H9 (cell line): Measurements from ENCODE around the gene CFAP97D2. TPM values are rescaled to one million over a fixed set of nuclear protein-coding genes. Genes with fewer than 3 reads are reported as not detected.

Experiments used
- DNase-seq: peaks from one replicate; pipeline ENCODE4 v3.0.0-alpha.2; 2017
- H2AFZ ChIP-seq: one replicate; pipeline ENCODE4 v1.6.1; 2013; ENCODE audit warnings: mild to moderate bottlenecking, low read length, control low read depth, moderate library complexity
- H2AK5ac ChIP-seq: 2 replicates; pipeline ENCODE4 v1.6.1; 2013; ENCODE audit warnings: low read length, control low read depth, mixed read lengths; ENCODE audit not compliant: insufficient read length
- H2BK120ac ChIP-seq: one replicate; pipeline ENCODE4 v1.6.1; 2013; ENCODE audit warnings: low read depth, mild to moderate bottlenecking, low read length, control low read depth, inconsistent platforms; ENCODE audit not compliant: poor library complexity, severe bottlenecking
- H2BK12ac ChIP-seq: 2 replicates; pipeline ENCODE4 v1.6.1; 2013; ENCODE audit warnings: low read length, control low read depth, mixed read lengths, low read depth; ENCODE audit not compliant: insufficient read length
- H2BK15ac ChIP-seq: 2 replicates; pipeline ENCODE4 v1.6.1; 2013; ENCODE audit warnings: low read depth, low read length, control low read depth
- H2BK20ac ChIP-seq: one replicate; pipeline ENCODE4 v1.6.1; 2013; ENCODE audit warnings: low read depth, mild to moderate bottlenecking, low read length, control low read depth, inconsistent platforms; ENCODE audit not compliant: poor library complexity, severe bottlenecking
- H2BK5ac ChIP-seq: 2 replicates; pipeline ENCODE4 v1.6.1; 2013; ENCODE audit warnings: low read length, control low read depth, mixed read lengths; ENCODE audit not compliant: insufficient read length
- H3K14ac ChIP-seq: 2 replicates; pipeline ENCODE4 v1.6.1; 2013; ENCODE audit warnings: low read length, control low read depth; ENCODE audit not compliant: insufficient read depth
- H3K18ac ChIP-seq: 2 replicates; pipeline ENCODE4 v1.6.1; 2013; ENCODE audit warnings: low read depth, mild to moderate bottlenecking, mixed read lengths, low read length, control low read depth; ENCODE audit not compliant: insufficient read length
- H3K23ac ChIP-seq: 2 replicates; pipeline ENCODE4 v1.6.1; 2013; ENCODE audit warnings: low read length, control low read depth, mixed read lengths, low read depth; ENCODE audit not compliant: insufficient read length
- H3K23me2 ChIP-seq: 2 replicates; pipeline ENCODE4 v1.6.1; 2013; ENCODE audit warnings: low read depth, mild to moderate bottlenecking, mixed read lengths, low read length, control low read depth; ENCODE audit not compliant: insufficient read length, poor library complexity, severe bottlenecking
- H3K27ac ChIP-seq: 2 replicates; pipeline ENCODE4 v1.5.1; 2013; ENCODE audit warnings: low read length, control low read depth, mixed read lengths, low read depth; ENCODE audit not compliant: insufficient read length
- H3K27me3 ChIP-seq: 2 replicates; pipeline ENCODE4 v1.6.1; 2013; ENCODE audit warnings: low read length, control low read depth, inconsistent platforms; ENCODE audit not compliant: insufficient read depth
- H3K4ac ChIP-seq: 2 replicates; pipeline ENCODE4 v1.6.1; 2013; ENCODE audit warnings: low read depth, mild to moderate bottlenecking, control low read depth, inconsistent platforms, low read length, moderate library complexity
- H3K4me1 ChIP-seq: 2 replicates; pipeline ENCODE4 v1.6.1; 2013; ENCODE audit warnings: low read length, control low read depth, inconsistent platforms; ENCODE audit not compliant: insufficient read depth
- H3K4me2 ChIP-seq: 2 replicates; pipeline ENCODE4 v1.6.1; 2013; ENCODE audit warnings: low read length, control low read depth, mixed read lengths; ENCODE audit not compliant: insufficient read length, insufficient read depth
- H3K56ac ChIP-seq: 2 replicates; pipeline ENCODE4 v1.6.1; 2013; ENCODE audit warnings: low read depth, mild to moderate bottlenecking, mixed read lengths, low read length, control low read depth; ENCODE audit not compliant: insufficient read length
- H3K79me1 ChIP-seq: 2 replicates; pipeline ENCODE4 v1.6.1; 2013; ENCODE audit warnings: low read depth, mild to moderate bottlenecking, moderate library complexity, low read length, control low read depth, inconsistent platforms; ENCODE audit not compliant: insufficient read depth, poor library complexity, severe bottlenecking
- H3K79me2 ChIP-seq: 2 replicates; pipeline ENCODE4 v1.6.1; 2013; ENCODE audit warnings: low read length, control low read depth, inconsistent platforms; ENCODE audit not compliant: insufficient read depth
- H3K9ac ChIP-seq: 2 replicates; pipeline ENCODE4 v1.6.1; 2013; ENCODE audit warnings: low read length, control low read depth, mixed read lengths; ENCODE audit not compliant: insufficient read length; ENCODE audit errors: extremely low read depth
- H3K9me3 ChIP-seq: one replicate; pipeline ENCODE4 v1.6.1; 2013; ENCODE audit warnings: low read depth, low read length, inconsistent platforms; ENCODE audit not compliant: control insufficient read depth
- H3T11ph ChIP-seq: one replicate; pipeline ENCODE4 v1.6.1; 2013; ENCODE audit warnings: mild to moderate bottlenecking, low read length, control low read depth, inconsistent platforms
- H4K20me1 ChIP-seq: one replicate; pipeline ENCODE4 v1.6.1; 2013; ENCODE audit not compliant: control insufficient read depth, insufficient read length, insufficient read depth
- H4K5ac ChIP-seq: 2 replicates; pipeline ENCODE4 v1.6.1; 2013; ENCODE audit warnings: low read depth, mild to moderate bottlenecking, mixed read lengths, low read length, control low read depth; ENCODE audit not compliant: insufficient read length
- H4K8ac ChIP-seq: replicated peaks from 2 replicates; pipeline ENCODE4 v1.6.1; 2013; ENCODE audit warnings: low read length, control low read depth, mixed read lengths, low read depth; ENCODE audit not compliant: insufficient read length
- H4K91ac ChIP-seq: 2 replicates; pipeline ENCODE4 v1.6.1; 2013; ENCODE audit warnings: low read depth, mild to moderate bottlenecking, moderate library complexity, mixed read lengths, low read length, control low read depth; ENCODE audit not compliant: insufficient read length
- H3K27ac Mint-ChIP-seq, 3 experiments: 2 replicates in 2 of 3; 3 replicates in 1 of 3; pipeline ENCODE4 v1.8.0; 2020 to 2021; ENCODE audit warnings: mixed read lengths in 3 of 3, mild to moderate bottlenecking in 1 of 3, moderate library complexity in 1 of 3
- H3K27me3 Mint-ChIP-seq: 2 replicates; pipeline ENCODE4 v1.8.0; 2021; ENCODE audit warnings: low read depth, mild to moderate bottlenecking, moderate library complexity, mixed read lengths
- H3K36me3 Mint-ChIP-seq, 3 experiments: 2 replicates in 2 of 3; 3 replicates in 1 of 3; pipeline ENCODE4 v1.8.0; 2020 to 2021; ENCODE audit warnings: low read depth in 3 of 3, mixed read lengths in 3 of 3; ENCODE audit not compliant: insufficient read depth in 1 of 3
- H3K4me1 Mint-ChIP-seq, 2 experiments: 2 replicates each; pipeline ENCODE4 v1.8.0; 2020; ENCODE audit warnings: mixed read lengths in 2 of 2
- H3K4me3 Mint-ChIP-seq, 2 experiments: 2 replicates in 1 of 2; 3 replicates in 1 of 2; pipeline ENCODE4 v1.8.0; 2020 to 2021; ENCODE audit warnings: mild to moderate bottlenecking in 2 of 2, mixed read lengths in 2 of 2, moderate library complexity in 1 of 2
- H3K9me3 Mint-ChIP-seq, 2 experiments: 2 replicates in 1 of 2; 3 replicates in 1 of 2; pipeline ENCODE4 v1.8.0; 2020; ENCODE audit warnings: mild to moderate bottlenecking in 2 of 2, mixed read lengths in 2 of 2, moderate library complexity in 1 of 2
- WGBS: extraction: QIAGEN DNeasy Blood & Tissue Kit; methylation state at CpG from one replicate; pipeline ENCODE4 v1.1.7; 2013; ENCODE audit warnings: missing lambda C conversion rate, low lambda C conversion rate, mixed read lengths; ENCODE audit not compliant: insufficient read length; ENCODE audit errors: extremely low coverage; 5-methylcytosine and 5-hydroxymethylcytosine counted together
- total RNA-seq: library from RNA; stranded (reverse); gene quantifications from 2 replicates; pipeline ENCODE4 v1.2.1, GENCODE V29; 2021
- TF ChIP-seq, protein P1 (sequence below): fragments of 200-600 bp; sonication (generic); conservative IDR thresholded peaks from 3 replicates; pipeline ENCODE4 v1.8.0; 2021; ENCODE audit warnings: antibody characterized with exemption, mild to moderate bottlenecking

CFAP97D2 gene
- total RNA-seq, 1 experiment from 2014 or later = not detected

DNA sequence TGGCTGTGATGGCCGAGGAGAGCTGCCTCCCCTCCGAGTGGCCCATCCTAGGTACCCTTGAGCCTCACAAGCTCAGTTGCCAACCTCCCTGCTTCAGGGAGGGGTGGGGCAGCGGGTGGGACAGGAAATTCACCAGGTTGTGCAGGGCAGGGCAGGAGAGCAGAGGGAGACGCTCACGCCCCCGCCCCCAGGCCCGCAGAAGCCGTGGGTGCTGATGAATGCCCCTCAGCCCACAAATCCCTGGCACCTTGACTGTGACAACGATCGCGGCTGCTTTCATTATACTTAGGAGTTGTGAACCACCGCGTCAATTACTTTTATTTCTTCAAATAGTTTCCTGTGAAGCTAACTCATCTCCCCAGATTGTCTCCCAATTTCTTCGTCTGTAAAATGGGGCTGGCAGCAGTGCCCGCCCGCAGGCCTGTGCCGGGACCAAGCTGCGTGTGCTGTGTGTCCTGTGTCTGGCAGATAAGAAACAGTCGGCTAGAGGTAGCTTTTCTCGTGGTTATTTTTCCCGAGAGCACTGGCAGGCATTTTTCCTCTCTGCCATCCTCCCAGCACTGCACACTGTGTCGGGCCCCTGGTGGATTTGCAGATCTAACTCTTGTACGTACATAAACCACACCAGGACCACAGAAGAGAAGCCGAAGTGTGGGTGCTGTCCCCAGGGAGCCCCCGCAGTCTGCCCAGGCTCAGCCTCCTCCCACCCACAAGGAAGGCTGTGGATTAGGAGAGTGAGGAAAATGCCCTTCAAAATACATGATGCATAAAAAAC lies 38.7 kb upstream of the CFAP97D2 start:
- Histone ChIP-seq H4K91ac (no peak overlapping the region), H3K79me1 (no peaks in the 10 kb centered on the region), H2AK5ac (no peak overlapping the region), H3K27me3 (no peaks in the 10 kb centered on the region), H2BK120ac (no peak overlapping the region), H3K4ac (no peak overlapping the region), H3K27ac (no peak overlapping the region), H3K23ac (no peak overlapping the region), H3K9me3 (no peaks in the 10 kb centered on the region), H3K14ac (no peak overlapping the region; the same call in 1 of the 2 replicates), H2BK20ac (no peak overlapping the region), H3T11ph (no peak overlapping the region), H3K23me2 (no peaks in the 10 kb centered on the region), H4K20me1 (no peaks in the 10 kb centered on the region), H3K9ac (no peak overlapping the region), H2BK5ac (no peak overlapping the region), H3K18ac (no peak overlapping the region), H2BK12ac (no peak overlapping the region), H2AFZ (no peak overlapping the region), H3K4me2 (no peak overlapping the region), H2BK15ac (no peak overlapping the region), H4K5ac (no peak overlapping the region), H3K56ac (no peak overlapping the region), H4K8ac (no peak overlapping the region), H3K4me1 (no peaks in the 10 kb centered on the region; the same call in 1 of the 2 replicates), H3K79me2 (no peaks in the 10 kb centered on the region)
- no peak for DNase-seq
- Mint-ChIP-seq H3K36me3 (peaks cover 0 to 6% (median 0%) of the 10 kb centered on the region in 3 experiments; a peak in 3 of 7 replicates), H3K27me3 (no peaks in the 10 kb centered on the region; the same call in 1 of the 2 replicates), H3K4me3 (no peak overlapping the region), H3K4me1 (peaks cover 4 to 5% of the 10 kb centered on the region in 2 experiments; a peak in 2 of 4 replicates), H3K27ac (no peak overlapping the region; a peak in 1 of 7 replicates), H3K9me3 (peaks cover 4% of the 10 kb centered on the region in 2 experiments; a peak in 3 of 5 replicates)
- no CpG with 5 or more reads among the region's 25 CpGs for WGBS
- TF ChIP-seq, protein P1, sequence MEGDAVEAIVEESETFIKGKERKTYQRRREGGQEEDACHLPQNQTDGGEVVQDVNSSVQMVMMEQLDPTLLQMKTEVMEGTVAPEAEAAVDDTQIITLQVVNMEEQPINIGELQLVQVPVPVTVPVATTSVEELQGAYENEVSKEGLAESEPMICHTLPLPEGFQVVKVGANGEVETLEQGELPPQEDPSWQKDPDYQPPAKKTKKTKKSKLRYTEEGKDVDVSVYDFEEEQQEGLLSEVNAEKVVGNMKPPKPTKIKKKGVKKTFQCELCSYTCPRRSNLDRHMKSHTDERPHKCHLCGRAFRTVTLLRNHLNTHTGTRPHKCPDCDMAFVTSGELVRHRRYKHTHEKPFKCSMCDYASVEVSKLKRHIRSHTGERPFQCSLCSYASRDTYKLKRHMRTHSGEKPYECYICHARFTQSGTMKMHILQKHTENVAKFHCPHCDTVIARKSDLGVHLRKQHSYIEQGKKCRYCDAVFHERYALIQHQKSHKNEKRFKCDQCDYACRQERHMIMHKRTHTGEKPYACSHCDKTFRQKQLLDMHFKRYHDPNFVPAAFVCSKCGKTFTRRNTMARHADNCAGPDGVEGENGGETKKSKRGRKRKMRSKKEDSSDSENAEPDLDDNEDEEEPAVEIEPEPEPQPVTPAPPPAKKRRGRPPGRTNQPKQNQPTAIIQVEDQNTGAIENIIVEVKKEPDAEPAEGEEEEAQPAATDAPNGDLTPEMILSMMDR = no peak
